Measurements from ENCODE around the gene CCDC106. TPM values are rescaled to one million over a fixed set of nuclear protein-coding genes. Genes with fewer than 3 reads are reported as not detected.

The CCDC106 gene
- total RNA-seq (2012; rRNA removed) = 2.2 and 2.3 TPM in 2 replicates
- polyA plus RNA-seq (2012; rRNA removed) = 13.6 and 15.0 TPM in 2 replicates
- 17.1 and 19.8 TPM in 2 replicates for polyA plus RNA-seq (2012; cell fraction: cytosol; rRNA removed)
- 17.7 and 35.9 TPM in 2 replicates for polyA plus RNA-seq (2012; cell fraction: nucleus; rRNA removed; ENCODE audit: low replicate concordance)
- Bru-seq, nascent RNA = percentile 38 among the genes with signal in this experiment
- percentile 46 among the genes with signal in this experiment for BruChase-seq, experiment 1, labeled RNA remaining after a 6-hour chase
- BruChase-seq, experiment 2, labeled RNA remaining after a 2-hour chase = percentile 41 among the genes with signal in this experiment
- long read RNA-seq, transcript CCDC106-201 (6 exons, 1,546 nt) = minor isoform, 7 of 20 reads
- long read RNA-seq, transcript CCDC106-202 (5 exons, 2,162 nt) = major isoform, 9 of 20 reads
- long read RNA-seq, partial matches to known transcripts = 2 of 20 reads
- long read RNA-seq, other reads (novel, unspliced or antisense) = 2 of 20 reads

DNA sequence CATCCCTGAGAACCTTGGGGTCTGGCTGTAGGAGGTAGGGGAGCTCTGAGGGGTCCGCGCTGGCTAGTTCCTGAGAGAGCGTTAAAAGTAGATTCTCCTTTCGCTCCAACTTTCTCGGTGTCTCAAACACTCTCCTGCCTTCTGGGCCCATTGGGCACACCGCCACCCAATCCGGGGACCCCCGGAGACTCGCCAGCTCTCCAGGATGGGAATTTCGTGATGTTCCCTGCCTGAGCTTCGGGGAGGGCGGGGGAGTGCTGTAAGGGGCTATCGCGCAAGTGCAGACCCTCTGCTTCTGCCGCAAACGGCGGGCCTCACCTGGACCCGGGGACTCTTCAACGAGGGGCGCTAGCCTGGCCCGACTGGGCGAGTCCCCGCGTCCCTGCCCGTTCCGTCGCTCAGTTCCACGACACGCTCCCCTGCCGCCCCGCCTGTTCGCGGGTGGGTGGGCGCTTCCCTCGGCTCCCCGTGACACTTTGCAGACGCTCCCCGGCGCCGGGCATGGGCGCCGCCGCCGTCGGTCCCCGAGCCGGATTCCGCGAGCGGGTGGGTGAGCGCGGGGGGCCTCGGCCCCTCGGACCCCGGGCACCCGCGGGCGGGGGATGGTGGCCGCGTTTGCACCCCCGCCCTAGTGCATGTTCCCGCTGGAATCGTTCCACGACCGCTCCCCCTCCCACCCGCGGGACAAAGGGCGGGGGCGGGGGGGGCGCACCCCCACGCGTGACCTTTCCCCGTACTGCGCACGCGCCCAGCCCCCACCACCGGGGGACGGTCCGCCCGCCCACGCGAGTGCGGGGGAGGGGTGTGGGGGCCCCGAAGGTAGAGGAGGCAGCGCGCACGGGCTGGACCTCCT is at the start of gene CCDC106:
Gene CCDC106, plus strand, starts transcription at position 481 of the 853 bp plus-strand sequence. CDS start 835 bp downstream, outside the sequence.
- ChIA-PET CTCF (interaction anchor here (1.1 kb wide), 1 partner anchor 15 kb away, joined by 6 read pairs; no protein-coding TSS in a partner anchor), POLR2A (ENCODE audit: unreplicated experiment) (no interaction called here)
- peak within 1 kb of the TSS; percentile 85 for H4K91ac ChIP-seq (ENCODE audit: insufficient read depth, low read depth, low read length)
- H3K4ac ChIP-seq (ENCODE audit: low read depth, low read length) = peak within 1 kb of the TSS; percentile 92
- peak within 1 kb of the TSS; percentile 100 for H2AK9ac ChIP-seq (replicated peaks; ENCODE audit: low read depth, low read length, poor library complexity)
- peak within 1 kb of the TSS; percentile 98 for H2AK5ac ChIP-seq (ENCODE audit: low read depth, low read length)
- H3K27me3 ChIP-seq (ENCODE audit: control insufficient read depth, insufficient read depth, low read length) = no peaks in the 10 kb centered on the region
- intact Hi-C loops (cut with micrococcal nuclease) (no loop called here), dilution Hi-C loops (cut with HindIII; ENCODE audit: low sequenced_read_pairs, unreplicated experiment) (no loop called here), in situ Hi-C loops (cut with MboI; ENCODE audit: low sequenced_read_pairs) (loop anchor here (25.0 kb wide), 2 partner anchors 361 to 536 kb away; partner anchors contain the start of genes BRSK1, HSPBP1 and PPP1R12C)
- peak within 1 kb of the TSS; percentile 92 to 100 for H4K8ac ChIP-seq (ENCODE audit: low read depth in 2 of 2, low read length in 2 of 2)
- H3K4me1 ChIP-seq (ENCODE audit: control insufficient read depth, insufficient read depth, low read length) = peaks cover 10% of the 10 kb centered on the region
- peak within 1 kb of the TSS; percentile 99 for H3K4me2 ChIP-seq (ENCODE audit: low read depth, low read length)
- peaks cover 20 to 49% of the 10 kb centered on the region in 2 experiments for H3K79me1 ChIP-seq (ENCODE audit: low read depth in 1 of 2, low read length in 2 of 2)
- H2AFZ ChIP-seq (replicated peaks; ENCODE audit: low read length, poor library complexity) = peak within 1 kb of the TSS; percentile 95
- ATAC-seq (ENCODE audit: low read depth) = peak; percentile 64
- H3K18ac ChIP-seq (ENCODE audit: low read depth, low read length) = peak within 1 kb of the TSS; percentile 89
- H3K27ac ChIP-seq (ENCODE audit: insufficient read depth, low read length) = peak within 1 kb of the TSS; percentile 97
- peak within 1 kb of the TSS; percentile 88 for H4K5ac ChIP-seq (ENCODE audit: low read depth, low read length)
- H2BK20ac ChIP-seq (ENCODE audit: low read depth, low read length) = no peak within 1 kb of the TSS; the same call in 1 of the 2 replicates
- H4K20me1 ChIP-seq (ENCODE audit: insufficient read depth, low read length) = no peaks in the 10 kb centered on the region
- 0% methylated on average over 36 of the region's 87 CpGs; no CpG with 5 or more reads in 1 of the 2 experiments for WGBS, 2 experiments (ENCODE audit: extremely low coverage in 2 of 2, insufficient read length in 1 of 2)
- peak within 1 kb of the TSS; percentile 86 for H3K4me3 ChIP-seq (ENCODE audit: insufficient read depth, low read depth, low read length)
- H3K9me1 ChIP-seq (ENCODE audit: insufficient read depth, low read length) = no peaks in the 10 kb centered on the region
- no TSS peak for BruUV-seq (replicated peaks)
- peak within 1 kb of the TSS; percentile 94 for H2BK5ac ChIP-seq (ENCODE audit: low read depth, low read length, poor library complexity, severe bottlenecking)
- H3K14ac ChIP-seq (replicated peaks; ENCODE audit: low read depth, low read length) = peak within 1 kb of the TSS; percentile 97
- peak within 1 kb of the TSS; percentile 94 for H3K23ac ChIP-seq (ENCODE audit: low read depth, low read length)
- peak within 1 kb of the TSS; percentile 95 for H3K9ac ChIP-seq (ENCODE audit: low read depth, low read length)
- peak; percentile 68 for DNase-seq
- peak within 1 kb of the TSS; percentile 59; the same call in 1 of the 2 replicates for H2BK120ac ChIP-seq (ENCODE audit: low read depth, low read length)
- H3K36me3 ChIP-seq (ENCODE audit: control insufficient read depth, insufficient read depth, low read length) = peaks cover 19% of the 10 kb centered on the region
- no peaks in the 10 kb centered on the region for H3K9me3 ChIP-seq (ENCODE audit: control insufficient read depth, insufficient read depth, low read length)
- peak within 1 kb of the TSS; percentile 90 for H3K56ac ChIP-seq (ENCODE audit: extremely low read depth, insufficient read depth, low read length)
- H2BK15ac ChIP-seq (ENCODE audit: low read depth, low read length) = peak within 1 kb of the TSS; percentile 59; the same call in 1 of the 3 replicates
- TF ChIP-seq RAD21 (IDR thresholded peaks at IDR 0.05; ENCODE audit: low read length) = no peak
- TF ChIP-seq CEBPB (IDR thresholded peaks at IDR 0.05; ENCODE audit: low read depth, low read length) = no peak
- no peak for TF ChIP-seq SMC3 (IDR thresholded peaks at IDR 0.05; ENCODE audit: low read depth, low read length)
- TF ChIP-seq FOS (IDR thresholded peaks at IDR 0.05; ENCODE audit: low read depth, low read length) = no peak
- TF ChIP-seq, protein P1, sequence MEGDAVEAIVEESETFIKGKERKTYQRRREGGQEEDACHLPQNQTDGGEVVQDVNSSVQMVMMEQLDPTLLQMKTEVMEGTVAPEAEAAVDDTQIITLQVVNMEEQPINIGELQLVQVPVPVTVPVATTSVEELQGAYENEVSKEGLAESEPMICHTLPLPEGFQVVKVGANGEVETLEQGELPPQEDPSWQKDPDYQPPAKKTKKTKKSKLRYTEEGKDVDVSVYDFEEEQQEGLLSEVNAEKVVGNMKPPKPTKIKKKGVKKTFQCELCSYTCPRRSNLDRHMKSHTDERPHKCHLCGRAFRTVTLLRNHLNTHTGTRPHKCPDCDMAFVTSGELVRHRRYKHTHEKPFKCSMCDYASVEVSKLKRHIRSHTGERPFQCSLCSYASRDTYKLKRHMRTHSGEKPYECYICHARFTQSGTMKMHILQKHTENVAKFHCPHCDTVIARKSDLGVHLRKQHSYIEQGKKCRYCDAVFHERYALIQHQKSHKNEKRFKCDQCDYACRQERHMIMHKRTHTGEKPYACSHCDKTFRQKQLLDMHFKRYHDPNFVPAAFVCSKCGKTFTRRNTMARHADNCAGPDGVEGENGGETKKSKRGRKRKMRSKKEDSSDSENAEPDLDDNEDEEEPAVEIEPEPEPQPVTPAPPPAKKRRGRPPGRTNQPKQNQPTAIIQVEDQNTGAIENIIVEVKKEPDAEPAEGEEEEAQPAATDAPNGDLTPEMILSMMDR (conservative IDR thresholded peaks at IDR 0.05; ENCODE audit: low read depth, low read length) = no peak
- TF ChIP-seq BHLHE40 (IDR thresholded peaks at IDR 0.05; ENCODE audit: low read depth, low read length) = 0 out of 2 replicates have a peak, but pooled peaks have one; percentile 21
- TF ChIP-seq, protein P2, sequence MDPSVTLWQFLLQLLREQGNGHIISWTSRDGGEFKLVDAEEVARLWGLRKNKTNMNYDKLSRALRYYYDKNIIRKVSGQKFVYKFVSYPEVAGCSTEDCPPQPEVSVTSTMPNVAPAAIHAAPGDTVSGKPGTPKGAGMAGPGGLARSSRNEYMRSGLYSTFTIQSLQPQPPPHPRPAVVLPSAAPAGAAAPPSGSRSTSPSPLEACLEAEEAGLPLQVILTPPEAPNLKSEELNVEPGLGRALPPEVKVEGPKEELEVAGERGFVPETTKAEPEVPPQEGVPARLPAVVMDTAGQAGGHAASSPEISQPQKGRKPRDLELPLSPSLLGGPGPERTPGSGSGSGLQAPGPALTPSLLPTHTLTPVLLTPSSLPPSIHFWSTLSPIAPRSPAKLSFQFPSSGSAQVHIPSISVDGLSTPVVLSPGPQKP (IDR thresholded peaks at IDR 0.05; ENCODE audit: borderline replicate concordance, low read depth, low read length) = no peak
- TF ChIP-seq CHD1 (IDR thresholded peaks at IDR 0.05; ENCODE audit: low read depth, low read length) = no peak
- no peak for TF ChIP-seq MAFK (IDR thresholded peaks at IDR 0.05; ENCODE audit: low read depth, low read length)
- TF ChIP-seq RFX5 (IDR thresholded peaks at IDR 0.05; ENCODE audit: low read depth, low read length) = no peak
- no peak for TF ChIP-seq MXI1 (IDR thresholded peaks at IDR 0.05; ENCODE audit: borderline replicate concordance, low read depth, low read length)
- TF ChIP-seq RCOR1 (IDR thresholded peaks at IDR 0.05; ENCODE audit: insufficient replicate concordance, low read length) = peak; percentile 16

Data from IMR-90 (cell line).